Measurements from ENCODE around the gene PIK3CG.
A peak's percentile ranks its signal among the peaks of the same experiment; 100 is the strongest.
"Not testable (repeated sequence)": the region's sequence is repeated elsewhere in the genome, so short reads cannot be mapped to it uniquely, and the experiment has no call there.

PIK3CG gene

DNA sequence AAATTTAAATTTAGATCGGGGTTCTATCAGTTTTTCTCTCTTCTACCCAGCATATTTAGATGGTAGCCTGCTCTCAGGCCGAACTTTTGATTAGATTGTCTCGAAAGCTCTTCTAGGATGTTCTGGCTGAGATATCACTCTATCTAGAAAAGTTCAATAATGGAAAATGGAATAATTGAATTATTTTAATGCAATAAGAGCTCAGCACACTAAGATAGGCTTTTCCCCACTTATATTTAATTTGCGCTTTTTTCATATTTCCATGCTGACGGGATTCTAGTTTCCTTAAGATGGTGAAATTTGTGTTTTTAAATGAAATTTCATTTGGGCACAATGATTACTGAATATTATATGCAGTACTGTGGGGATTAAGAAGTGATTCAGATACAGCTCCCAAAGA lies 73.7 kb downstream of the PIK3CG start:
- no peak for DNase-seq (ENCODE audit: low spot score)

- no peak for DNase-seq (ENCODE audit: low spot score)
These were observed 79.1 kb downstream of the PIK3CG start for GRCh38 chr7:106944035-106944665.

DNA sequence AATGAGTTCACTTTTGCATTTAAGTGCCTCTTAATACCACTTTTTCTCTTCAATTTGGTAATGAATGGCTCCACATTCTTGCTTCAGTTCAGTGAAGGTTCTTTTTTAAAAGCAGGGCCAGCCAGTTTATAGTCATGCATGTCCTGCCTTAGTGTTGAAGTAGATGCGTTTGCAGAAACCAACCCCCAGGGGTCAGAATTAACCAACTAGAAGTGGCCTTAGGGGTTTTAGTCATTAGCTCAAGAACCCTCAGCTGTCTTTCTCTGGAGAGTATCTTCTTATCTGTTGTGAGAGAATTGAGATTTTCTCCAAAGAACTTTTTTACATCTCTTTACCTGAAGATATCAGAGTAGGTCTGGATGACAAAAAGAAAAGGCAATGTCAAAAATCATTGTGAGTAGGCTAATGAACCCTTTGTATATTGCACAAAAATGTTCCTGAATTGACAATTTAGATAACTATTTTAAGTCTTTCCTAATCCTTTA lies 82.2 kb downstream of the PIK3CG start:
- DNase-seq (ENCODE audit: low spot score), result peak; percentile 80

DNA sequence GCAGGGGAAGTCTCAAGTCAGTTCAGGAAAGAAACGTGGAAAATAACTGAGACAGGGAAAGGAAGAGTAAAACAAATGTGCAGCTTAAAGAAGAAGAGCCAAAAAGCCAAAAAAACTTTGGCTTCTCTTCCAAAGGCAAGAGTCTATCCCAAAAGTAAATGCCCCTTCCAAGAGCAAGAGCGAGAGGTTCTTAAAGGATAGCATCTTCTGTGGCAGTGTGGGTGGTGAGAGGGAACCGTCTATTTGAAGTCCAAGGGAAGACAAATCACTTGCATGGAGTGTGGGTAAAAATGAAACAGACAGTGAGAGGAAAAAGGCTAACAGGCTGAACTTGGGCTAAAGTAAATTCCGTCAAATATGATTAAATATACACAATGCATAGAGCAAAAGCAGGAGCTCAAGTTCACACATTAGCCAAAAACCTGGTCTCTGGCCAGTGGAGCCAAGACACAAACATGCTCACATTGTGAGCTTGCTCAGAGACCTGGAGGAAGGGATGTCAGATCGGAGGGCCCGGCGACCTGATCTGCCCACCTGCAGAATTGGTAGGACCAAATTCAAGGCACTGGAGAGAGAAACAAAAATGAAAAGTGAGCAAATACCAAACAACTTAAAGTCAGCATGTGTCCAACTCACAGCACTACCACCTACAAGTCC lies 87.0 kb downstream of the PIK3CG start:
- no peak for DNase-seq (ENCODE audit: low spot score)

DNA sequence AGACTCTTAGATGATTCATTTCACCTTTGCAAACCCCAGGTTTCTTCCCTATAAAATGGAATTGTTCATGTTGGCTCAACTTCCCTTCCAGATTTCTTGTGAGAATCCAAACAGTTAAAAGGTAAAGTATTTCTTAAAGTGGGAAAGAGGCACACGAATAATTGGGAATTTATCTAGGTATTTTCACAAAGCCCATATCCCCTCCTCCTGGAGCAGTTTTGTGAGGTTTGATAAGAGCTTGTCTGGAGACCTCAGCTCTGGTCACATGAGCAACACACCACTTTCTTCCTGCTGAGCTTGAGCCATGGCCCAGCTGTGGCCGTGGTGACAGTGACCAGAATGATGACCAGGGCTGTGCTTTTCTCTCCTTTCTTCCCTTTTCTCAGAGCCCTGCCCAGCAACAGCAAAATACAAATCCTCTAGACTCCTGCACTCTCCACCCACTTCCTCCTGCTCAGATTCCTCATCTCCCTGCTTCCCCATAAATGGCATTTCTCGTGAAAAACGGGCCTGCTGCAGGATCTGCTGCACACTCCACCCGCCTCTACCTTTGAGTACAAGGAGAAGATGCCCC lies 87.7 kb downstream of the PIK3CG start:
- DNase-seq (ENCODE audit: low spot score), result peak; percentile 21

- DNase-seq (ENCODE audit: low spot score), result no peak
These were observed 89.8 kb downstream of the PIK3CG start for GRCh38 chr7:106954840-106955239.

GRCh38 chr7:106955857-106956256 lies 90.8 kb downstream of the PIK3CG start:
- DNase-seq (ENCODE audit: low spot score), result not testable (repeated sequence)
